ENCODE results near the gene BAMBI.
"Not testable (repeated sequence)": the region's sequence is repeated elsewhere in the genome, so short reads cannot be mapped to it uniquely, and the experiment has no call there.

The BAMBI gene, protein sequence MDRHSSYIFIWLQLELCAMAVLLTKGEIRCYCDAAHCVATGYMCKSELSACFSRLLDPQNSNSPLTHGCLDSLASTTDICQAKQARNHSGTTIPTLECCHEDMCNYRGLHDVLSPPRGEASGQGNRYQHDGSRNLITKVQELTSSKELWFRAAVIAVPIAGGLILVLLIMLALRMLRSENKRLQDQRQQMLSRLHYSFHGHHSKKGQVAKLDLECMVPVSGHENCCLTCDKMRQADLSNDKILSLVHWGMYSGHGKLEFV

DNA sequence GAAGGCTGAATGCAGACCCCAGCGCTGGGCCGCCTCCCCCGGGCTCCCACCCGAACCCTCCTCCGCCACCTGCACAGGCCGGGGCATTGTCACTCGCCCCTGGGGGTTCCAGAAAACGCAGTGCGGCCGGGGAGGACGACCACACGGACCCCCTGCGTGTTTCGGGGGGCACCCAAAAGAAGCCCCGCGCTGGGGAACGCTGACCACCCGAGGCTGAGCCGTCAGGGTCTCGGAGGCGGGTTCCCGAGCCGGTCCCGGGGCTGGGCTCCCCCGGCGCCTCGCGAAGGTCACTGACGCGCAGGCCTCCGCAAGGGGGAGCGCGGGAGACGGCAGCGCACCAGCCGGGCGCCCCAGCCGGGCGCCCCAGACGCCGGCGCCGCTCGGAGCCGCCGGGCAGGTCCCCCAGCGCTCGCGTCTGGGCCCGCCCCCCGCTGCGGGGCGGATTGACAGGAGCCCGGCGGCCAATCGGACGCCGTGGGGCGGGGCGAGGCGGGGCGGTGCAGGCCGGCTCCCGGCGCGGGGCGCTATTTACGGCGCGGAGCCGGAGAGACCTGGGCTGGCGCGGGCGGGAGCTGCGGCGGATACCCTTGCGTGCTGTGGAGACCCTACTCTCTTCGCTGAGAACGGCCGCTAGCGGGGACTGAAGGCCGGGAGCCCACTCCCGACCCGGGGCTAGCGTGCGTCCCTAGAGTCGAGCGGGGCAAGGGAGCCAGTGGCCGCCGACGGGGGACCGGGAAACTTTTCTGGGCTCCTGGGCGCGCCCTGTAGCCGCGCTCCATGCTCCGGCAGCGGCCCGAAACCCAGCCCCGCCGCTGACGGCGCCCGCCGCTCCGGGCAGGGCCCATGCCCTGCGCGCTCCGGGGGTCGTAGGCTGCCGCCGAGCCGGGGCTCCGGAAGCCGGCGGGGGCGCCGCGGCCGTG lies at the start of gene BAMBI:
TSS of gene BAMBI (plus strand) at position 554 of the 920 bp plus-strand sequence. CDS start 377 bp downstream, outside the sequence.
- peak; percentile 90 for DNase-seq

DNA sequence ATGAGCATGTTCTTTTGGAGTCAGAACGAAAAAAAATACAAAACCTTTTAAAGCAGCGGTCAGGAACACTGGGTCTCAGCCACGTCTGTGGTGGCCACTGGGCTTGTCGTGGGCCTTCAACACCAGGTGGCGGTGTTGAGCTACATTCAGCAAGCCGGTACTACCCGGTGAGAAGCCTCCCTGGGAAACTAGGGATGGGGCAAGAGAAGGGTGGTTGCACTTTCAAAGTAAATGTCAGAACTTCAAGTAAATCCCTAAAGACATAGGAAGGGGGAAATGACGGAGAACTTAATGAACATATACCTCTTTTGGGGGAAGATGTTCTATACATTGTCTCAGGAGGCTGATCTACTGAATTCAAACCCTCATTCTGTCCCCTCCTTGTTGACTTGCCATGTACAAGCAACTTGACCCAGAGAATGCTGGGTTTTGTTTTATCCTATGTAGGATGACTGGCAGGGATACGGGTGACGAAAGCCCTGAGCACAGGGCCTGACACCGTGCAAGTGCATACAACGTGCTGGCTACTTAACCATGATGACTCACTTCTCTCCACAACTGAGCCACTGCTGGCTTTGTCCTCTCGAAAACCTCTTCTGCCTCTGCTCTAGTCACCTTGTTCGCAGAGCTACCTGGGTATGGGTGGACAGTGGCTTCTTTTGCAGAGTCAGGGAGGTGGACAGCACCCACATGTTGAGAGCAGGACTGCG lies 49.0 kb upstream of the BAMBI start:
- peak; percentile 65 for DNase-seq

DNA sequence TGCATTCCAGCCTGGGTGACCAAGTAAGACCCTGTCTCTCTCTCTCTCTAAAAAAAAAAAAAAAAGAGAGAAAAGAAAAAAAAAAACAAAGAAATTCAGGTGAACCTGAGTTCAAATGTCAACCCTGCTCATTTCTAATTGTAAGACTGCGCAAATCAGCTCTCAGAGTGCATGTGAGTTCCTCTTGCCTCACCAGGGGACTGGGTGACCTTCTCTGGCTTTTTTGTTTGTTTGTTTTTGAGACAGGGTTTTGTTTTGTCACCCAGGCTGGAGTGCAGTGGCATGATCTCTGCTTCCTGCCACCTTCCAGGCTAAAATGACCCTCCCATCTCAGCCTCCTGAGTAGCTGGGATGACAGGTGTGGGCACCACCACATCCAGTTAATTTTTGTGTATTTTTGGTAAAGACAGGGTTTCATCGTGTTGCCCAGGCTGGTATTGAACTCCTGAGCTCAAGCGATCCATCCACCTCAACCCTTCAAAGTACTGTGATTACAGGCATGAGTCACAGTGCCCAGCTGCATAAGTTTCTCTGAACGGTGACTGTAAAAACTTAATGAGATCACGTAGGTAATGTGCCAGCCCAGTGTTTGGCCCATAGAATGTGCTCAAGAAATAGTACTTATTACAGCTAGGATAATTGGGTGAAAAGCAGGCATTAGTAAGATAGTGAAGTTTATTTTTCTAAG lies 45.3 kb upstream of the BAMBI start:
- DNase-seq = no peak

DNA sequence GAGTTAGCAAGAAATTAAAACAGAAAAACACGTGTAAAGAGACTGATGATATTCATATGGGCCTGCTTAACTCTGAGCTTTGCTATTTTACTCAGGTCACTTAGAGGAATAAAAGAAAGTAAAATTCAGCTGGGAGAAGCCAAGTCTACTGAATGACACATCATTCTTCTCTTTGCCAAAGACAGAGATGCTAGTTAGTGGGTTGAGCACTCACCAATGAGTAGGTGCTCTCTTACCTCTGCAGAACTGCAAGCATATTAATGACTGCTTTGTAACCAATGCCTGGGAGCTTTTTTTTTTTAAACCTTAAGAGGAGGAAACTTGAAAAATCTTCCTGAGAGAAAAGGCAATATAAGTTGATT lies 44.8 kb upstream of the BAMBI start:
- no peak for DNase-seq

DNA sequence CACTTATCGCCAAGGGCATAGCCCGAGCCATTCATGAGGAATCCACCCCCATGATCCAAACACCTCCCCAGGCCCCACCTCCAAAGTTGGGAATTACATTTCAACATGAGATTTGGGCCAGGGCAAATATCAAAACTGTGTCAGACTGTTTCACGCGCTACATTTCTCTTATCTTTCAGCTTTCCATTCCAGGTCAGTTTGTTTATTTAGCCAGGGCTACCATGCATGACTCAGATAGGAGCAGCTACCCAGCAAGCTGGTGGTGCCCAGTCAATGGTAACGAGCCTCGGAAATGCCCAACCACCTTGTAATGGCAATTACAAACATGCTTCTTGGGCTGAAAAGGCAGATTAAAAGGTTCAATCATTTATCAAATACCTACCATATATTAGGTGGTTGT lies 43.6 kb upstream of the BAMBI start:
- no peak for DNase-seq

DNA sequence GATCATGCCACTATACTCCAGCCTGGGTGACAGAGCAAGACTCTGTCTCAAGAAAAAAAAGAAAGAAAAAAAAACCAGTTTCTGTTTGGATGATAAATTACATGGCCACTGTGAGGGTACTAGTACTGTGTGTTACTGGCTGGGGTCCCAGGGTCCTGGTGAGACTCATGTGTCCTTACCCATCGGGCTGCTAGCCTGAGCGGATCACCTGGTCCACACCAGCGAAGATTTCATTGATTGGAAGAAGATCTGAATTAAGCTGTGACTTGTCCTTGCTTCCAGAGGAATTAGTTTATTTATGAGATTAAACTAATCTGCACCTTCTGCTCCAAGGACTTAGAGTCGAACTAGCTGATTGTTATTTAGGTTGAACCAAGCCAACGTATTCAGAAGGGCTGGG lies 40.0 kb upstream of the BAMBI start:
- DNase-seq = no peak

DNA sequence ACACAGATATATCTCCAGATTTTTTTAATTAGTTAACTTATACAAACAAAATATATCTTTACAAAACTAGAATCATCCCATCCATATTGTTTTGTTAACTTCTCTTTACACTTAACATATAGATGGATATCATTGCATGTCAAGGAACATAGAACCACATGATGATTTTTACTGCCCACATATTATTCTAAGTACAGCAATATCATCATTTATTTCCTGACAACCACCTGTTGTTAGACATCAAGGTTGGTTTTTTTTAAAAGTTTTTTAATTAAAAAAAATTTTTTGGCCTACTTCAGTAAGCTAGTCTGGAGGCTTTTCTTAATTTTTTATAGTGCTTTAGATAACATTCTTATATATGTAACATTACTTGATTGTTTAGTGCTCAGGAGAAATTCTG lies 38.9 kb upstream of the BAMBI start:
- no peak for DNase-seq

DNA sequence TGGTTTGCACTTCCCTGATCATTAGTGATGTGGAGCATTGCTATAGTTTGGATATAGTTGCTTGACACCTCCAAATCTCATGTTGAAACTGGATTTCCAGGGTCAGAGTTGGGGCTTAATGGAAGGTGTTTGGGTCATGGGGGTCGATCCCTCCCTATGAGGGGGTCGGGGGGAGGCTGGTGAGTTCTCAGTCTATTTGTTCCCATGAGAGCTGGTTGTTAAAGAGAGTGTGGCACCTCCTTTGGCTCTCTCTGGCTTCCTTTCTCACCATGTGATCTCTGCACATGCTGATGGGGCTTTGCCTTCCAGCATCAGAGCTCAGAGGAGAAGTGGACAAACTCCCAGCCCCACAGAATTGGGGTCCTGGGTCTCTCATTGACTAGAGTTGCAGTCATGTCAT lies 36.8 kb upstream of the BAMBI start:
- no peak for DNase-seq

DNA sequence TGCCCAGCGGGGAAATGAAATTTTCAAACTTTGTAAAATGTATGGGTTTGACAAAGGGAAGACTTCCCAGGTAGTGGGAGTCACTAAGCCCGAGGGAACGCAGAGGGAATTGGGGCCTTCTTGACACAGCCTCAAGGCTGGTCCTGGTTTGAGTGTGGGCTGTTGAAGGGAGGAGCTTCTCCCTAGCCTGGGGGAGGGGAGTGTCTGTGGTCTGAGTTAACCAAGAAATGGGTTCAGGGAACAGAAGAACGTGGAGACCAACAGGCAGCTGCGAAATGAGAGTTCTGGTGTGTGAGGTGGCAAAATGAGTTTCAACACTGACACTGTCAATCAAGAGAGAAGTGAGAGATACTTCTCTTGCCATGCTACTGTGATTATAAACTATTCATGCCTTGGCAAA lies 32.7 kb upstream of the BAMBI start:
- DNase-seq = no peak

DNA sequence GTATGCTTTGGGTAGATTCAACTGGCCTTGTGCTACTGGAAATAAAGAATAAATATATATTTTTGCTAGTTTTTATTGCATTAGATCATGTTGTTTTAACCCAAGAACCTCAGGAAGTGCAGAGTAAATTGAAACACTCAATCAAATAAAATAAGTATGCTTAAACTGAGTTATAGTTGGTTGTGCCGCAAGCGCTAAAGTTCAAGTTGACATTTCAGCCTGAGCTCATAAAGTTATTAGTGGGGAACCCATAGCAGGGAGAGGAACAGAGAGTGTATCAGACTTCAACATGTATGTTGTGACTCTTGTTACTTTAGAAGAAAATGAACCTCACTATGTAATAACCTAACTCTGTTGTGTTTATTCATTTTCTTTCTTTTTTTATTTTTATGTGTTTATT lies 25.2 kb upstream of the BAMBI start:
- DNase-seq = no peak

DNA sequence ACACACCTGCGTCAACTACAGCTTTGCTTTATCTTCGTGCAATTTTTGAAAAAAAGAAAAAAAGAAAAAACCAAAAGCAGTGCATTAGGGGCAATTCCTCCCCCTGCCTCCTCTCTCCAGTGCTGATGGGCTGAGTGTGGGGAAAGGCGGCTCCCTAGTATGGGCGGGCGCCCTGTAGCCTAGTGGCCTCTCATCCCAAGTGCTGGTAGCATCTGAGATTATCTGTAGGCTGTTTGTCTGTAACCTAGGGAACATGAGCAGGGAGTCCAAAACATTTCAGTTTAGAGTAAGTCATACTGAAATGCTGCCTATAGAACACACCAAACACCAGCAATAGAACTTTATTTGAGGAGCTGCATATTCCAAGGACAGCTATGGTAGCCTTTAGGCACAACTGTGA lies 24.6 kb upstream of the BAMBI start:
- no peak for DNase-seq

DNA sequence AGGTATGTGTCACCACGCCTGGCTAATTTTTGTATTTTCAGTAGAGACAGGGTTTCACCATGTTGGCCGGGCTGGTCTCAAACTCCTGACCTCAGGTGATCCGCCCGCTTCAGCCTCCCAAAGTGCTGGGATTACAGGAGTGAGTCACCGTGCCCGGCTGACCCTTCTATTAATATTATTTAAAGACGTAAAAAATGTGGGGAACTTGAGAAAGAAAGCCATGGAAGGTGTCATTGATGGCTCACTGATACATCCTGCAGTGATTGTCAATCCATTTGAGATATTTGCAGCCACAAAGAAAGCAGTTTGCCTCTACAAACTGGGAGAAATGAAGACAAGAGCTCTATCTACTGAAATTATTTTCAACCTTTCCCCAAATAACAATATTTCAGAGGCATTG lies 18.5 kb upstream of the BAMBI start:
- DNase-seq = not testable (repeated sequence)

DNA sequence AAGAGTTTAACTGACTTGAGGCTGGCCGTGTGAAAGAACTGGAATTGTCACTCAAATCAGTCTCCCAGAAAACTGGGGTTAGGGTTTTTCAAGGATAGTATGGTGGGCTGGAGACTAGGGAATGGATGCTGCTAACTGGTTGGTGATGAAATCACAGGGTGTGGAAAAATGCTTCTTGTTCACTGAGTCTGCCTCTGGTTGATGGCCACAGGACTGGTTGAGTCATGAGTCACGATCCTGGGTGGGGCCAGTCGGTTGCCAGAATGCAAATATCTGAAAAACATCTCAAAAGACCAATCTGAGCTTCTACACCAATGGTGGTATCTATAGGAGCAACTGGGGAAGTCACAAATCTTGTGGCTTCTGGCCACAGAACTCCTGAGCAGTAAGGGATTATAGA lies 16.3 kb upstream of the BAMBI start:
- no peak for DNase-seq

DNA sequence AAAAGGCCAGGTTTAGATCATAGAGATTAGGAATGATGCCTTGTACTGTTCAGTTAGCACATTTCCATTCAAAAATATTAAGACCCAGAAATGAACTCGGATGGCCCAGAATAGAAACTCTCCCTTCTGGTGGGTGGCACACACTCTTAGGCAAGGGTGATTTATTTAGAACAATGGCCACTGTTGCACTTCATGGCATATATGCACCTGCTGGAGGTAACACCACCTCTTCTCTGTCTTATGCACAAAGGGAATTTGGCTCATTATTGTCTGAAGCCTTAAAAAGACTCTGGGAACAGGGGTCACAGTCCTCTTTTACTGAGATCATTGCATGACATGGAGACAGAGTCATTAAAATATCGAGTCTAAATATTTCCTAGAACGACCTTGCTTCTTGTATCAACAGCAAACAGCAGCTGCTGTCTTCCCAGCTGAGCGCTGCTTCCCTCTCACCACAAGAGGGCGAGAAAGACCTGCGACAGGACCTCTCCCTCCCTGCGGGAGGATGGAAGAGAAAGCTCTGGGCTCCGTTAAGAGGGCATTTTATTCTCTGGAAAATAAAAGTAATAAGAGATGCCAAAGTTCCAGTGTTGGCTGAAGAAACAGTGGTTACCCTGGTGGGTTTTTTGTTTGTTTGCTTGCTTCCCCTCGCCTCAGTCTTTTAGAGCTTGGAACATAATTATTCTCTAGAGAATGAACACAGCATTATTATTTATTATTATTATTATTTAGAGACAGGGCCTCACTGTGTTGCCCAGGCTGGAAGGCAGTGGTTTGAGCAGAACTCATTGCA lies 13.5 kb upstream of the BAMBI start:
- peak; percentile 86 for DNase-seq

DNA sequence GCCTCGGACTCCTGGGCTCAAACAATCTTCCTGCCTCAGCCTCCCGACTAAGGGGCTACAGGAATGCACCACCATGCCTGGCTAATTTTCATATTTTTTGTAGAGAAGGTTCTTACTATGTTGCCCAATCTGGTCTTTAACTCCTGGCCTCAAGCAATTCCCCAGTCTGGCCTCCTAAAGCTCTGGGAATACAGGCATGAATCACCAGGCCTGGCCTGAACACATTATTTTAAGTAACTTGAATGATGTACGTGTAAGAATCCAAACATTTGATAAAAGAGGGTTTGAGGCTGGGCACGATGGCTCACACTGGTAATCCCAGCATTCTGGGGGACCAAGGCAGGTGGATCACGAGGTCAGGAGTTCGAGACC lies 13.0 kb upstream of the BAMBI start:
- no peak for DNase-seq

DNA sequence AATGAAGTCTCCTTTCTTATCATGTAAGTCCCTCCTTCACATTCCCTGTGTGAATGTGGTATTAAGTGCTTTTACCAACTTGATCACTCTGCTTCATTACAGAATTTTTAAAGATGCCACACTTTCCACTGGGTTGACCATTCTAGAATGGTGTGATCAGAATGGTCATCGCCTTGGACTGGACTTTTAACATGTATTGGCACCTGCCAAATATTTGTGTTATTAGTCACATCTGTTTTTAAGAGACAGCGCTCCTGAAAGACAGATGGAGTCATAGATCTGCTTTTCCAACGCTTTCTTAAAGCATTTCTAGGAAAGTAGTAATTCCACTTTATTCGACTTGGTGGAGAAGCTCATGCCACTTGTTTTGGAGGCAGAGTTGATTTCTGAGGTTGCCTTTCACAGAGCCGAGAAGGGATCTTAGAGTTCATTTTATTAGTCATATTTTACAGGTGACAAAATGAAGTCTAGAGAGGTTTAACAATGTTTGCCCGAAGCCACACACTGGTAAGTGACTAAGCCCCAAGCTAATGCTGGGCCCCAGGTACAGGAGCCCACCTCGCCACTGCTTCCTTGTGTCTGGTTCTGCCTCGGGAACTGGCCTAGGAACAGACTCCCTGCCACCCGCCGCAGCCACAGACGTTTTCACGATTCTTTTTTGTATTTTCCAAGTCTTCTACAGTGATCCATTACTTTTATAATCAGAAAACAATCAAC lies 10.4 kb upstream of the BAMBI start:
- no peak for DNase-seq

DNA sequence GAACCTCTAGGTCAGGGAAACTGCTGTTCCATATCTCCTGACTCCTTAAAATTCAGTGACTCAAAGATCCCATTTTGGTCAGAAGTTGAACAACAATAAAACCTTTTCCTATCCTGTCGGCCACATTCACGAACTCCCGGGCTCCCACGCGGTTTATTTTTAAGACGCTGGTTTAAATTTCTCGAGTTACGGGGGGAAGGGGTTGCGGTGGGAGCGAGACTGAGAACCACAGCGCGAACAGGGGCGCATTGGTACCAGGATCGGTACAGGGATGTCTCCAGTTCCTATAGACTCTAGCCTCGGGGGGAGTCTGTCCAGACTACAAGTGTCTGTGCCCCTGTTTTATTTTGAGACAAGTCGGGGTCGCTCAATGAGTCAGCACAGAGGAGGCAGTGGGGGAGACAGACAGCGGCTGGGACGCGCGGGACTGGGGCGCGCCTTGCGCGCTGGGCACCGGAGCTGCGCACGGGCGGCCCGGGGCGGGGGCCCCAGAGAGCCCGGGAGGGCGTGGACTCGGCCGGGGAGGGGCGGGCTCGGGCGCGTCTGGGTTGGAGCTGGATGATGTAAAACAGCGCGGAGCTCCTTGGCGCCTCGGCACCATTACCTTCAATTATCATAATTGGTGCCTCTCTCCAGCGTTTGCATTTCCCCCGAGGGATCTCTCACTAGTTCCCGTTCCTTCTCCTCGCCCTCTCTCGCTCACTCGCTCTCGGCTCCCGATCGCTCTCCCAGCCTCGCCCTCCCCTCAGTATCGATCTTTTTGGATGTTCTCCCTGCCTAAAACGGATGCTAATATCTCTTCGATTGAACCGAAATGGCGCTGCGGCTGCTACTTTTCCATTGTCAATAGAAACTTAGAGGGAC lies 8.7 kb upstream of the BAMBI start:
- peak; percentile 92 for DNase-seq

DNA sequence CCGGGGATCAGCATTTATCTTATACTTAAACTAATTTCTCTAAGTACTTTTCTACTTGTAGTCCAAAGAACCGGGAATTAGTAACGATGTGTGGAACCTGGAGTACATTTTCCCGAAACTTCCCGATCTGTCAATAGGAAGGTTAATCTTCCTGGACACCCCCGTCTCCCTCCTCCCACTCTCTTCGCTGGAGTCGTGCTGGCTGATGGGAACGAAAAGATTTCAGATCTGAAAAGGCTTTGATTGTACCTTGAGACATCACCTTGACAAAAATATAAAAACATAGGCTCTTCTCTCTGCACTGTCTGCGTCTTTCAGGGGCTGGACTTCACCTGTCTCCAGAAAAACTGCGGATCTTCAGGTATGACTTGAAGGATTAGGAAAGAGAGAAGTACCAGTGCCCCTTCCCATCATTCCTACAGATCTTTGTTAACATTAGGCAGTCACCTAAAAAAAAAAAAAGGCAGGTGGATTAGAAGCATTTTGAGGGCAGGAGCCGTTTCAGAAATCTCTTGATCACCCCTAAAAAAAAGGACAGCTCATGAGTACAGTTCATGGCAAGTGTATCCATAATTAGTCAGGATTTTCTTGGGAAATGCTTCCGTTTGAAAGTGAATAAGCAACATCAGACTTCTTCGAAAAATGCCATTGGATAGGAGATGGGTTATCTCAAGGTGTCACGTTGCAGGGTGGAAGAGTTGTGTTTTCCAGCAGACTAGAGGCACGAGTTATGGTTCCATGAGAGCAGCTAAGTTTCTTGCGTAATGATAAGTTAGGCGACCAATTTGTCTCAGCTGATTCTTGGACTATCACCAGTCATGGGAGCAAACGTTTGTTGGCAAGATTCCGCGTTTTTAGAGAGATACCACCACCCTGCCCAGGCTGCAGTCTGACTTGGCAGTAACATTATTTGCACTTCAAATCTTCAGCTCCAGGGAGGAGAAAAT lies 7.8 kb upstream of the BAMBI start:
- no peak for DNase-seq

DNA sequence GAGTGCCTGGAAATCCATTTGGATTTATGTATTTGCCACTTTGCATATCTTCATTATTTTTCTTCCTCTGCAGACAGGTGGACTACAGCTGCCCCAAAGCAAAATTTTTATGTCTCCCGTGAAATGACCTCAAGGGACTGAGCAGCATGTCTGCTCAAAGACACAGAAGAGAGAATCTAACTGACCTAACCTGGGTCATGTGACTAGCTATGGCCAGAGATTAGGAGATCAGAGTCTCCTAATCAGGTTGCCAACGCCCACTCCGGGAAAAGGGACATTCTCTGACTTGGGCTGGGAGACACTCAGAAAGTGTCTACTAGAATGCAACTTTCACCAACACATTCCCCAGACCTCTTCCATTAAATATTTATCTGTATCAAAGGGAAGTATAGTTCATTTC lies 2.5 kb upstream of the BAMBI start:
- DNase-seq = no peak
